ENCODE results near the gene F8A1. TPM values are rescaled to one million over a fixed set of nuclear protein-coding genes. Genes with fewer than 3 reads are reported as not detected.

F8A1 gene
- polyA plus RNA-seq, 1 donor = 9.6 TPM

Other genes with a start within 250 kb of the F8A1 start
- not detected for gene CTAG2, start 232.8 kb upstream of the F8A1 start, polyA plus RNA-seq (ENCODE audit: insufficient read length)
- 5.2 TPM for gene GAB3, start 135.3 kb upstream of the F8A1 start, polyA plus RNA-seq (ENCODE audit: insufficient read length)
- 32.9 TPM for gene DKC1, start 123.5 kb upstream of the F8A1 start, polyA plus RNA-seq (ENCODE audit: insufficient read length)
- gene MPP1, start 80.9 kb upstream of the F8A1 start, polyA plus RNA-seq (ENCODE audit: insufficient read length) = 20.7 TPM
- not detected for gene SMIM9, start 51.7 kb upstream of the F8A1 start, polyA plus RNA-seq (ENCODE audit: insufficient read length)
- 5.4 TPM for gene F8, start 136.4 kb downstream of the F8A1 start, polyA plus RNA-seq (ENCODE audit: insufficient read length)
- gene FUNDC2, start 140.5 kb downstream of the F8A1 start, polyA plus RNA-seq (ENCODE audit: insufficient read length) = 120 TPM
- gene CMC4, start 184.8 kb downstream of the F8A1 start, polyA plus RNA-seq (ENCODE audit: insufficient read length) = 10.5 TPM
- 14.7 TPM for gene MTCP1, start 184.8 kb downstream of the F8A1 start, polyA plus RNA-seq (ENCODE audit: insufficient read length)
- gene BRCC3, start 185.2 kb downstream of the F8A1 start, polyA plus RNA-seq (ENCODE audit: insufficient read length) = 12.1 TPM

Data from hindlimb muscle (tissue), 1 donor.